Activated T-helper 2 cell treated with anti-CD3 and anti-CD28 coated beads, Interferon-gamma antibody, Interleukin-2, Interleukin-4, amounts not matched to agents 10 μg/mL and 5 μg/mL and 100 μg/mL, durations not matched to agents 14 hours and 24 hours and 36 hours (primary cell): ENCODE data around the gene NSF. TPM values are rescaled to one million over a fixed set of nuclear protein-coding genes. Genes with fewer than 3 reads are reported as not detected.
"Not testable (repeated sequence)": the region's sequence is repeated elsewhere in the genome, so short reads cannot be mapped to it uniquely, and the experiment has no call there.

Source experiments
- DNase-seq: peaks from one replicate; pipeline ENCODE4 v3.0.0; 2021; ENCODE audit warnings: low spot score
- H3K27ac Mint-ChIP-seq: one replicate; pipeline ENCODE4 v1.8.0; 2021; ENCODE audit warnings: mixed read lengths
- H3K27me3 Mint-ChIP-seq: one replicate; pipeline ENCODE4 v1.8.0; 2021; ENCODE audit warnings: low read depth, mixed read lengths
- H3K36me3 Mint-ChIP-seq: one replicate; pipeline ENCODE4 v1.8.0; 2021; ENCODE audit warnings: low read depth, mixed read lengths
- H3K4me1 Mint-ChIP-seq: one replicate; pipeline ENCODE4 v1.8.0; 2021; ENCODE audit warnings: low read depth, mixed read lengths
- H3K4me3 Mint-ChIP-seq: one replicate; pipeline ENCODE4 v1.8.0; 2021; ENCODE audit warnings: low read depth, mild to moderate bottlenecking, moderate library complexity, mixed read lengths
- H3K9me3 Mint-ChIP-seq: one replicate; pipeline ENCODE4 v1.8.0; 2021; ENCODE audit warnings: mixed read lengths
- intact Hi-C: fragments of 100-400 bp; cut with micrococcal nuclease; formaldehyde crosslinking; loops from one replicate; pipeline ENCODE4 v1.15.1; 2023
- total RNA-seq: library from RNA; stranded (reverse); gene quantifications from 2 replicates; pipeline ENCODE4 v1.2.3, GENCODE V29; 2022

NSF gene
- total RNA-seq, 1 donor from 2014 or later: 27.9 TPM

DNA sequence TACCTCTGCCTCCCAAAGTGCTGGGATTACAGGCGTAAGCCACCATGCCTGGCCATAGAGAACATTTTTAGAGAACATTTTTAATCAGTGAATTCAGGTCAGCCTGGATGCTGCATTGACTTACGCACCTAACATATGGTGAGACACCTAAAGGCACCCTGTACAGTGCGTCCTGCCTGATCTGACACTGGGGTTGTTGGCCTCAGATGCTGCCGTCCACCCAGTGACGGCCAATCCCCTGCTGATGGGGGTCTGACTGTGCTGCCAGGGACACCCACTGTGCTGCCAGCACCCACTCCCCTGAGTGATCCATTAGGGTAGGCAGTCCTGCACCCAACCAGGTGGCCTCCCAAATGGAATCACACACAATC lies 189.5 kb downstream of the NSF start:
- H3K9me3 Mint-ChIP-seq: no peaks in the 10 kb centered on the region
- DNase-seq: no peak
- no peak overlapping the region for H3K4me3 Mint-ChIP-seq
- no peaks in the 10 kb centered on the region for H3K36me3 Mint-ChIP-seq
- no peak overlapping the region for H3K27ac Mint-ChIP-seq
- no peaks in the 10 kb centered on the region for H3K4me1 Mint-ChIP-seq
- peaks cover 2% of the 10 kb centered on the region for H3K27me3 Mint-ChIP-seq
- intact Hi-C loops: no loop called here

DNA sequence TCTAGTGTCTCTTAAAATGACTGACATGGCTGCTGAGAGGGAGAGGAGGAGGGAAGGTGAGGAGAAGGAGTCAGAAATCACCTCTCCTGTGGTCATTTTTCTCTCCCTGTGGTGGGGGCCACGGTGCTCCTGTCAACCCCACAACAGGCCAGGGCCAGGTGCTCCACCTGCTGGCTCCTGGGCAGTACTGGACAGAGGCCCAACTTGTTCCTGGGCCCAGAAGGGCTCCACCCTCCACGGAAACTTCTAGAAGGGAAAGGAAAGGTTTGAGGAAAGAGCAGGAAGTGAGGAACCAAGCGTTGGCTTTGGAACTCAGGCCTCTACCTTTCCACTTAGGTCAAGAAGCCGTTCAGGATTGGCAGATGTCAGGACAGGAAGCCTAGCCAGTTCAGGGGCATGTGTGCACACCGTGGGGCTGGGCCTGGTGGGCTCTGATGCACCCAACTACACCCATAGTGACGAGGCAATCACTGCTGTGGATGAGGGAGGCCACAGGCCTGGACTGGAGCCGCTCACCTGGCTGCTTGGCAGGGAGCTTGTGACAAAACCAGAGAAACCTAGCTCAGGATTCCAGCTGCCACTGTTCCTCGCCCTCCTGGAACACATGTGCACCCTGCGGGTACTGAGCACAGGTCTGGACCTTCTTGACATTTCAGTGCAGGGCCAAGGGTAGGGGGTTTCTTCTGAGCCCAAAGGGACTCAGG lies 191.9 kb downstream of the NSF start:
- intact Hi-C loops: no loop called here
- Mint-ChIP-seq H3K27ac (no peak overlapping the region), H3K4me3 (no peak overlapping the region), H3K27me3 (no peaks in the 10 kb centered on the region), H3K9me3 (no peaks in the 10 kb centered on the region), H3K36me3 (no peaks in the 10 kb centered on the region), H3K4me1 (no peaks in the 10 kb centered on the region)
- DNase-seq: no peak

- Mint-ChIP-seq H3K27me3 (no peaks in the 10 kb centered on the region), H3K36me3 (no peaks in the 10 kb centered on the region)
- intact Hi-C loops: no loop called here
Observed at GRCh38 chr17:46783031-46783593, 192.6 kb downstream of the NSF start.

DNA sequence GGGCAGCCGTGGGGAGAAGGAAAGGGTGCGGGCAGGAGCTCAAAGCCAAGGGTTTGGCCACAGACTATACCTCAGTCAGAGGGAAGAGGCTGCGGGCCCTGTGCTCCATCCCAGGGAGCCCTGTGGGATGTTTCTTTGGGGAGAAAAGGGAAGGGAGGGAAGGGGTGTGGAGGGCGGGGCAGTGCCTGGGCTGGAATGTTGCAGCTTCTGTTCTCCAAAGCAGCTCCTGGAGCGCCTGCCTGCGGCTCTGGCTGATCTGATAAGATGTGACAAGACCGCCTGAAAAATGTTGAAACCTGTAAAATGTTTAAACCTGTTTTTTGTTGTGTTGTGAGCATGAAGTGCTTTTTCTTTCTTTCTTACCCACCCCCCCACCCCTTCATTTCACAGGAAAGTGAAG lies 195.2 kb downstream of the NSF start:
- Mint-ChIP-seq H3K36me3 (no peaks in the 10 kb centered on the region), H3K4me1 (no peaks in the 10 kb centered on the region), H3K27me3 (peaks cover 2% of the 10 kb centered on the region), H3K27ac (no peak overlapping the region), H3K4me3 (no peak overlapping the region), H3K9me3 (no peaks in the 10 kb centered on the region)
- intact Hi-C loops: no loop called here
- no peak for DNase-seq

More at GRCh38 chr17:46783031-46783593, 192.6 kb downstream of the NSF start:
- DNase-seq: no peak
- no peak overlapping the region for H3K27ac Mint-ChIP-seq
- no peaks in the 10 kb centered on the region for H3K9me3 Mint-ChIP-seq
- no peak overlapping the region for H3K4me3 Mint-ChIP-seq
- H3K4me1 Mint-ChIP-seq: no peaks in the 10 kb centered on the region

- Mint-ChIP-seq H3K27me3 (peaks cover 11% of the 10 kb centered on the region), H3K9me3 (no peaks in the 10 kb centered on the region), H3K27ac (no peak overlapping the region), H3K4me3 (no peak overlapping the region), H3K4me1 (no peaks in the 10 kb centered on the region), H3K36me3 (no peaks in the 10 kb centered on the region)
- DNase-seq: no peak
- intact Hi-C loops: no loop called here
Observed at GRCh38 chr17:46787478-46787877, 197.0 kb downstream of the NSF start.

GRCh38 chr17:46788300-46788699 lies 197.8 kb downstream of the NSF start:
- Mint-ChIP-seq H3K27me3 (peaks cover 11% of the 10 kb centered on the region), H3K36me3 (no peaks in the 10 kb centered on the region), H3K9me3 (no peaks in the 10 kb centered on the region), H3K4me3 (no peak overlapping the region), H3K4me1 (no peaks in the 10 kb centered on the region), H3K27ac (no peak overlapping the region)
- no peak for DNase-seq
- intact Hi-C loops: no loop called here

DNA sequence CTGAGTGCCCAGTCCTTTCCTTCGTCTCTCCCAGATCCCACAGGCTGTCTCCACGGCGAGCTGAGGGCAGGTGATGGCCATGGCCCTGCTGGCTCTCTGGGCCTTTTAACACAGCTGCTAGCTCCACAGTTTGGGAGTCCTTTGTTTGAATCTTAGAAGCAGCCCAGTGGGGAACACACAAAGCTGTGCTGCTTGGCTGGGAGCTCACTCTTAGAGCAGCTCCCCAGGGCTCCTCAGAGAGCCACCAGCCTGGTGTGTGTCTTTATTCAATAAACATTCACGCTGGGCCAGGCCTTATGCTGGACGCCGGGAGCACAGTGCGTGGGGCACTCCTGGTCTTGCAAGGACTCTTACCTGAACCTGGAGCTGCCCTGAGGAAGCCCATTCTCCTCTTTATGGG lies 198.3 kb downstream of the NSF start:
- intact Hi-C loops: no loop called here
- H3K9me3 Mint-ChIP-seq: no peaks in the 10 kb centered on the region
- H3K4me1 Mint-ChIP-seq: no peaks in the 10 kb centered on the region
- peaks cover 11% of the 10 kb centered on the region for H3K27me3 Mint-ChIP-seq
- H3K27ac Mint-ChIP-seq: no peak overlapping the region
- DNase-seq: no peak
- H3K36me3 Mint-ChIP-seq: no peaks in the 10 kb centered on the region
- no peak overlapping the region for H3K4me3 Mint-ChIP-seq

- Mint-ChIP-seq H3K4me3 (no peak overlapping the region), H3K4me1 (no peaks in the 10 kb centered on the region), H3K27ac (no peak overlapping the region), H3K36me3 (no peaks in the 10 kb centered on the region), H3K9me3 (no peaks in the 10 kb centered on the region), H3K27me3 (peaks cover 11% of the 10 kb centered on the region)
- DNase-seq: no peak
- intact Hi-C loops: no loop called here
Observed at GRCh38 chr17:46789610-46790009, 199.1 kb downstream of the NSF start.

DNA sequence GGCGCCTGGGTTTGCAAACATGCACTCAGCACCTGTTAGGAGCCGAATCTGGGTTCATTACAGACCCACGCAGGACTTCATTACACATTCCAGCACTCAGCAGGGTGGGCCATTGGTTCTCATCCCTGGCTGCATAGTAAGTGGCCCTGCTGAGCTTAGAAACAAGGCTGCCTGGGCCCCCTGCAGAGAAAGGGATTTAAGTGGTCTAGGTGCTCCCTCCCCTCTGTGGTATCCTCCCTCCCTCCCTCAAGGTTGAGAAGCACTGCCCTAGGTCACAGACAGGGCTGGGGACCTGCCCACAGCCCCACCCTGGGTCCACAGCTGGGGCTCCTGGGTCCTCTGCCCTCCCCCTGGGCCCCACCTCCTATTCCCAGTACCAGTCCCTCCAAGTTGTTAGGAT lies 199.7 kb downstream of the NSF start:
- no peak overlapping the region for H3K27ac Mint-ChIP-seq
- intact Hi-C loops: no loop called here
- H3K36me3 Mint-ChIP-seq: no peaks in the 10 kb centered on the region
- peaks cover 11% of the 10 kb centered on the region for H3K27me3 Mint-ChIP-seq
- no peak for DNase-seq
- H3K9me3 Mint-ChIP-seq: no peaks in the 10 kb centered on the region
- H3K4me3 Mint-ChIP-seq: no peak overlapping the region
- H3K4me1 Mint-ChIP-seq: no peaks in the 10 kb centered on the region

- Mint-ChIP-seq H3K4me1 (no peaks in the 10 kb centered on the region), H3K27ac (no peak overlapping the region), H3K27me3 (peaks cover 12% of the 10 kb centered on the region), H3K9me3 (no peaks in the 10 kb centered on the region), H3K4me3 (no peak overlapping the region), H3K36me3 (no peaks in the 10 kb centered on the region)
- intact Hi-C loops: no loop called here
- DNase-seq: no peak
Observed at GRCh38 chr17:46791531-46791930, 201.1 kb downstream of the NSF start.

DNA sequence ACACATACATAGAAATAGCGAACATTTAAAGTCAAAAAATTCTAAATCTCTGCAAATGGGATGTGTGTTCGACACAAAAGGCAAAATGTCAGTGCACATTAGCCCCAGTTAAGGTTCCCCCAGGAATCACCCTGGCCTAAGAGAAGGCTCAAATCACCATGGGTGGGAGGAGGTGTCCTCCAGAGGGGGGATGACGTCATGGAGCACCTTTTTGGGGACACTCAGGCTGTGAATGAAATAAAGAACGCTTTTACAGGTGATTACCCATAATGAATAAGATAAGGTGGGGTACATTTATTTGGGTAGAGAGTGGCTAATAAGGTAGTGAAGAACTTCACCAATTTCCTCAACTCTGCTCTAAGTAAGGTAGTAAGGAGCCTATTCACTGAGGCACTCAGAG lies 201.6 kb downstream of the NSF start:
- no peak overlapping the region for H3K4me3 Mint-ChIP-seq
- H3K36me3 Mint-ChIP-seq: no peaks in the 10 kb centered on the region
- H3K27ac Mint-ChIP-seq: no peak overlapping the region
- no peaks in the 10 kb centered on the region for H3K9me3 Mint-ChIP-seq
- DNase-seq: no peak
- H3K27me3 Mint-ChIP-seq: peaks cover 13% of the 10 kb centered on the region
- no peaks in the 10 kb centered on the region for H3K4me1 Mint-ChIP-seq
- intact Hi-C loops: no loop called here

DNA sequence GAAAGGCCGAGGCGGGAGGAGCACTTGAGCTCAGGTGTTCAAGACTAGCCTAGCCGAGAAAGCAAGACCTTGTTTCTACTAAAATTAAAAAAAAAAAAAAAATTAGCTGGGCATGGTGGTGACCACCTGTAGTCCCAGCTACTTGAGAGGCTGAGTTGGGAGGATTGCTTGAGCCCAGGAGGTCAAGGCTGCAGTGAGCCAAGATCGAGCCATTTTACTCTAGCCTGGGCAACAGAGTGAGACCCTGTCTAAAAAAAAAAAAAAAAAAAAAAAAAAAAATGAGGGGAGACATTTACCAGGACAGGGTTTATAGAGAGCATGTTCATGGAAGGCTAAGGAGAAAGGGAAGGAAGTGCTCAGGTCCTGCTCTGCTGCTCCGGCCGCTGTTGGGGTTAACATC lies 202.6 kb downstream of the NSF start:
- H3K4me3 Mint-ChIP-seq: not testable (repeated sequence)
- peaks cover 15% of the 10 kb centered on the region for H3K27me3 Mint-ChIP-seq

GRCh38 chr17:46793541-46793940 lies 203.1 kb downstream of the NSF start:
- Mint-ChIP-seq H3K36me3 (no peaks in the 10 kb centered on the region), H3K4me1 (no peaks in the 10 kb centered on the region), H3K4me3 (no peak overlapping the region), H3K9me3 (no peaks in the 10 kb centered on the region), H3K27me3 (peaks cover 15% of the 10 kb centered on the region), H3K27ac (no peak overlapping the region)
- DNase-seq: no peak
- intact Hi-C loops: no loop called here

More for the DNA sequence above, 202.6 kb downstream of the NSF start:
- H3K36me3 Mint-ChIP-seq, H3K27ac Mint-ChIP-seq, intact Hi-C loops, H3K4me1 Mint-ChIP-seq, H3K9me3 Mint-ChIP-seq, DNase-seq: not testable (repeated sequence)
